Activated T-cell treated with anti-CD3 and anti-CD28 coated beads for 1 hour (primary cell): Measurements from ENCODE around the gene EIF2D.
A peak's percentile ranks its signal among the peaks of the same experiment; 100 is the strongest.
"Not testable (repeated sequence)": the region's sequence is repeated elsewhere in the genome, so short reads cannot be mapped to it uniquely, and the experiment has no call there.

Source experiments
- DNase-seq: peaks from one replicate; pipeline ENCODE4 v3.0.0-alpha.2; 2020; ENCODE audit warnings: low read depth

Gene EIF2D

DNA sequence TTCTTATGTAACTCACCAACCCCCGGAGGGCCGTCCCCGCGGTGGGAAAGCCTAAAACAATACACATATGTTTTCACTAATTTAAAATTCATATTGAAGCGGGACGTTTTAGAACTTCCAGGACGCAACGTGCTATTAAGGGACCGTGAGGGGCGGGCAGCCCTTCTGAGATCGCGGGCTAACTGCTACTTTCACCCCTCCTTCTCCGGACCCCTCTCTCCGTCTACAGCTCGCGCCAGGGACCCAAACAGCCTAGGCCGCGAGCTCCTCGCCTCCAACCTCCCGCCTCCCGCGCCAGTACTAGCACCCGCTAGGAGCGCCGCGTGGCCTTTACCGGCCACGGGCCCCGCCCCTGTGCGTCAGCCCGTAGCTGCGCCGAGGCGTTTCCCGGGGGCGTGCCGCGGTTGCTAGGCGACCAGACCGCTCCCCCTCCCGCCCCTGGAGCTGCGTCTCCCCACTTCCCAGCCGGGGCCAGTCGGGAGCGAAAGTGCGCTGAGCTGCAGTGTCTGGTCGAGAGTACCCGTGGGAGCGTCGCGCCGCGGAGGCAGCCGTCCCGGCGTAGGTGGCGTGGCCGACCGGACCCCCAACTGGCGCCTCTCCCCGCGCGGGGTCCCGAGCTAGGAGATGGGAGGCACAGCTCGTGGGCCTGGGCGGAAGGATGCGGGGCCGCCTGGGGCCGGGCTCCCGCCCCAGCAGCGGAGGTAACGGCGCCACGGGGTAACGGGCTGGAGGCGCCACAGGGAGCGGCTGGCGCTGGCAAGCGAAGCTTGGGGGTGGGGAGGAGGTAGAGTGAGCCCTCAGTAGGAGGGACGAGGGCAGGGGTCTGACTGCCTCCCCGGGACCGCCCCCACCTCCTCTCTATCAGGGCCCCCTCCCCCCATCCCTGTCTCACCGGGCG, 23.1 kb upstream of the EIF2D start, which contains the start of gene DYRK3:
Gene DYRK3 (plus strand): TSS at position 457 of the 898 bp plus-strand sequence. CDS start 168 bp downstream, at position 625.
- peak; percentile 78 for DNase-seq

DNA sequence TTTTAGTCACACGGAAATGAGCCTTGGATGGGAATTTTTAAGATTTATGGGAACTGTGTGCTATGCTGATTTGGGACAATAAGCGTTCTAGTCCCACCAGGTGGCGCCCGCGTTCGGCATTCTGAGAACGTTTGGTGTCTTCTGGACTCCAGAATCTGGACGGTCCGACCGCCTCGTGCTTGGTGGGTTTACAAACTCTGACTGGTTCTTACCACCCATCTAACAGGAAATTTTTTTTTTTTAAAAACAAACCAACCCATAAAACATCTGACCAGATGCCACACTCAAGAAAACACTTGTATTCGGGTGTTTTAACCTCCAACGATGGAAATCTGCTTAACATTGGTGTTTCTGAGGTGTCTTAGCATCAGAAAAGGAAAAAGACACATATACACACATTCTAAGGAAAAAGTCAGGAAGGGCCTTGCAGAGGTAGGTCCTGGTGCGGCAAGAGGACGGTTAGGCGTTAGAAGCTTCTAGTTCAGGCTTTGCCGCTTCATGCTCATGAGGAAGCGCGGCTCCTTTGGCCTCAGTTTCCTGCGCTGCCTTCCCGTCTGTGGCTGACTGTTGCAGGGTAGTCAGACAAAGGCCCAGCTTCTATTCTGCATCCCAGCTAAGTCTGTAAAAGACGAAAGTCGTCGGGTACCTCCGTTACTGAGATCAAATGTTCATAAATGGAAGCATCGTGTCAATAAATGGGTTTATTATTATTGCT, 22.3 kb upstream of the EIF2D start:
- peak; percentile 74 for DNase-seq

DNA sequence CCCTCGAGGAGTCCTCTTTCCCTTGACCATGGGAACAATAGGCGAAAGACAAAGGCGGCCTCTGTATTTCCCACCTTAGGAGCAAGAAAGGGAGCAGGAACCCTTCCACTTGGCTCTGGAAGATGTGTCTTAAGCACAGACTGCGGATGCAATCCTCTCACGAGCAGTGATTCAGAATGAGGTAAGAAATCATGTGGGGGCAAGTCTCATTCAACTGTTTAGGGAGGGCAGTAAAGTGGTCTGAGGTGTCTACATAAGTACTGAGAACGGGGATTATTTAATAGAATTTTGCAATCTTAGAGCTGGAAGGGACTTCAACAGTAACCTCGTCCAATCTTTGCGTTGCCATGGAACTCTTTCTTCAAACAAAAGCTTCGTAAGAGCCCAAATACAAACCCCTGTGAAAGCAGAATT, 21.4 kb upstream of the EIF2D start:
- no peak for DNase-seq

DNA sequence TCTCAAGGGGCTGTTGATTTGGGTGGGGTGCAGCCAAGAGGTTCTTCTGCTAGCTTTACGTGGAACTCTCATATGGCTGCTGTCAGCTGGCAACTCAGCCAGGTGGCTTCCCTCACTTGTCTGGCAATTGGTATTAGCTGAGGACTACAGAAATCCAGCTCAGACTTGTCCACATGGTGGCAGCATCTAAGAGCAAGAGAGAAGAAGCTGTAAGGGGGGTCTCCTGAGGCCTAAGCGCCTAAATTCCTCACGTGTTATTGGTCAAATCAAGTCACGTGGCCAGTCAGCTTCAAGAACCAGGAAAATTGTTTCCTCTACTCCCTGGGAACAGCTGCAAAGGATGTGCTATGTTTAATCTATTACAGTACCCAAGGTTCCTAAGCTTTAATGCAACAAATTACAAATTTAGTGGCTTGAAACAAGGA, 18.8 kb upstream of the EIF2D start:
- DNase-seq: no peak

DNA sequence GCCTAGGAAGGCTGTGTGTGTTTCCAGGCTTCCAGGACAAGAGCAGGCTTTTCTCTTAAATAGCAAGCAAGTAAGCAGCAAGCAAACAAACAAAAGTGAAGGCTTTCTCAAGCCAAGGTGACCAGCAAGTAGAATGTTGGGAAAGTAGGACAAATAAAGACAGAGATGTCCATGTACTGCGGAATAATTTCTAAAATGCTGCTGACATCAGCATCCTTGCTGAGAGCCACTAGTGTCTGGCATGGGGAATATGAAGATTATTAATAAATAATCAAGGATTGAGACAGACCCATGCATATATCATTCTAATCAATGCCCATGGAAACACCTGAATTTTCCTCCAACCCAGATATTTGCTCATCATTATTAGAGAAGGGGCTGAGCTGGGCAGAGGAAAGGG, 16.7 kb upstream of the EIF2D start:
- DNase-seq: no peak

DNA sequence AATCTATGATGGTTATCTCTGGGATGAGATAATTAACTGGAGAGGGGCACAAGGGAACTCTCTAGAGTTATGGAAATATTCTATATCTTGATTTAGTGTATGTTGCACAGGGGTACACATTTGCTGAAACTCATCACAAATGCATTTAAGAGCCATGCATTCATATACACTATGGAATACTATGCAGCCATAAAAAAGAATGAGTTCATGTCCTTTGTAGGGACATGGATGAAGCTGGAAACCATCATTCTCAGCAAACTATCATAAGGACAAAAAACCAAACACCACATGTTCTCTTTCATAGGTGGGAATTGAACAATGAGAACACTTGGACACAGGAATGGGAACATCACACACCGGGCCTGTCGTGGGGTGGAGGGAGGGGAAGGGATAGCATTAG, 14.1 kb upstream of the EIF2D start:
- DNase-seq: not testable (repeated sequence)

DNA sequence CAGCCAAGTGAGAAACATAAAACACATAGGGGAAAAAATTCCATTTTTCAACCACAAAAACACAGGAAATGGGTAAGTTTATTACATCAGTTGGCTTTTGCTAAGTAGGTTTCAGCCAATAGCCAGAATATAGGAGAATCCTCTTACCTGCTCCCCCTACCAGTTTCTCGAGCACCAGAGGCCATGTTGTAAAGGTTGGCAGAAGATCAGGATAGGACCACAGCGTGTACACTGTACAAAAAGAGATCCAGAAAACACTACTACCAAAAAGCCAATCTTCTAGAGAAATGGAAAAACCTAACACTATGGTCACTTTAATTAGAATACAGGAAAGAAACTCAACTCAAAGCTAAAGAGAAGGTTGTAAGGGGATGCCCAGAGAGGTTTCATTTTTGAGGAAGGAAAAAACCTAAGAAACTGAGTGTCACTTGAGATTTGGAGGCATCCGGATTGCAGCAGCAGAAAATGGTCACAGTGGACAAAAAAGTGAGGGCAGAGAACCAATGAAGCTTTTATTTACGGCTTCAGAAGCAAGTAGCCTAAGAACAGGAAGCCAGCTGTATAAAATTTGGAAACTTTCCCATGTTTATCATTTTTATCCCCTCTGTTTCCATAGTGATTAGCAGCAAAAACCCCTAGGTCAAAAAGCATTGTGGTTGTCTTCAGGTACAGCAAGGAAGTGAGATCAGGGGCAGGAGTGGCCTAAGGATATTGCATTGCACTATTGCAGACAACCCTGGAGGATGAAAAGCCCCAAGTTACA, 2.9 kb downstream of the EIF2D start:
- DNase-seq: no peak

DNA sequence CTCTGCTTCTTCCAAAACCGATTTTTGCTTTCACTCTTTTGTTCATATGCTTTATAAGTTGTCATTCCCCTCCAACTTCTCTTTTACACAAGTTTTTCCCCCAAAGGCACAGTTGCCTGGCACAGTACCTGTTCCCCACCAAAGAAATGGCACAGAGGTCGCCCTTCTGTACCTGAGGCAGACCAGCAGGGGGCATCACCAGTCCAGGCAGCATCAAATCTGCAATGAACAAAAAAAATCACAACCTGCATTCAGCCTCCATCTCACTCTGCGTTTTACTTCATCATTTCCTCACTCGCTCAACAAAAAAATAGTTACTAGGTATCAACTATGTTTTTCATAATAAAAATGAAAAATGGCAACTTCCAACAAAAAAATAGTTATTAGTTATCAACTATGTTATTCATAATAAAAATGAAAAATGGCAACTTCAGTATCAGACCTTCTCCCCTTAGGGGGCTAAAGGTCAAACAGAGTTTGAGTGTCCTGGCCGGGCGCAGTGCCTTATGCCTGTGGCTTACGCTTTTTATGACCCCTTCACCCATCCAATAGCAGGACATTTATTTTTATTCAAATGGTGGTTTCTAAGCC, 4.1 kb downstream of the EIF2D start:
- DNase-seq: peak; percentile 45

DNA sequence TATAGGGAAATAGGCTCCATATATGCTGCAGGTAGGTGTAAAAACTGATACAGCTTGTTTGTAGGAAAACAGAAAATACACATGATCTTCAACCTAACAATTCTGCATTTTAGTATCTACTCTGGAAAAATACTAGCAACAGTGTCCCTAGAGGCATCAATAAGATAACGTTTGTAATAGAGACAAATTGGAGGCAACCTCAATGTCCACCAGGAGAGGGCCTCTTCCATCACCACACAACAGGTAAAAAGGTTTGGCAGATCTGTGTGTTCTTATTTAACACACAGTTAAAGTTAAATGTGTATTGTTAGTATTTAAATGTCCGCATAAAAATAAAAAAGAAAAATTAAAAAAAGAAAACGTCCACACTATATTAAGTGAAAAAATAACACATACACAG, 5.4 kb downstream of the EIF2D start:
- no peak for DNase-seq

DNA sequence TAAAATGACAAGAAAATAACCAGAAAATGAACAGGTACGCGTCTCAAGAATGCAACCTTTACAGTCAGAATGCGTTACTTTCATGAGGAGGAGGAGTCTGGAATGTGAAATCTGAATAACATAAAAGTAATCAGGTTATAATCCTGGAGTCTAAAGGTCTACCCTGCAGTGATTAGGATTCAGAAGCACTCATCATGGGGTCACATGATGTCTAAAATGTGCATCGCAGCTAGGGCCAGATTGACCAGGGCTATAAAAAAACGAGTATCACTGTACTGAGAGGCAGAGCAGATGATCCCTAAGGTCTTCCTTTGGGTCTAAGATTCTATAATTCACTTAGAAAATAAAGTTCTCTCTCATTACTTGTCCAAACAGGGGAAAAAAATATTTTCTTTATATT, 7.4 kb downstream of the EIF2D start:
- DNase-seq: no peak

DNA sequence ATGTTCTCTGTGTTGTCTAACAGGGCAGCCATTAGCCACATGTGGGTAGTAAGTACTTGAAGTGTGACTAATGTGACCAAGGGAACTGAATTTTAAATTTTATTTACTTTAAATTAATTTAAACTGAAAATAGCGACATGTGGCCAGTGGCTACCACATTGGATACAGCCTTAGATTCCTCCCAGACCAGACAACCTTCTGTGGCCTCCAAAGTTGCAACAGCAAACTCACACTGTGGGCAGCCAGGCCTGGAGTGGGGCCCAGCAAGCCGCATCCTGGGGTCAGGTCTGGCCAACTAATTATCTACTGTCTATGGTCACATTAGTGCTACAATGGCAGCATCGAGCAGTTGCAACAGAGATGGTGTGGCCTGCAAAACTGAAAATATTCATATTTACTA, 11.7 kb downstream of the EIF2D start:
- no peak for DNase-seq

DNA sequence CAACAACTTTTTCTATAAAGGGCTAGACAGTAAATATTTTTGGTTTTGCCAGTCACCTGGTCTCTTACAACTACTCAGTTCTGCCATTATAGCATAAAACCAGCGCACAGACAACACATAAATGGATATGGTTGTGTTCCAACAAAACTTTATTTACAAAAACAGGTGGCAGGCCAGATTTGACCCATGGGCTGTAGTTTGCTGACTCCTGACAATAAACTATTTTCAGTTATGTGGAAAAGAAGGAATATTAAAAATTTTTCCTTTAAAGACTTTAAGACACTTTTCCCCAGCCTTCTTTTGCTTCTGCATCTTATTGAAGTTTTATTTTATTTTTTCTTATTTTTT, 16.0 kb downstream of the EIF2D start:
- DNase-seq: no peak

DNA sequence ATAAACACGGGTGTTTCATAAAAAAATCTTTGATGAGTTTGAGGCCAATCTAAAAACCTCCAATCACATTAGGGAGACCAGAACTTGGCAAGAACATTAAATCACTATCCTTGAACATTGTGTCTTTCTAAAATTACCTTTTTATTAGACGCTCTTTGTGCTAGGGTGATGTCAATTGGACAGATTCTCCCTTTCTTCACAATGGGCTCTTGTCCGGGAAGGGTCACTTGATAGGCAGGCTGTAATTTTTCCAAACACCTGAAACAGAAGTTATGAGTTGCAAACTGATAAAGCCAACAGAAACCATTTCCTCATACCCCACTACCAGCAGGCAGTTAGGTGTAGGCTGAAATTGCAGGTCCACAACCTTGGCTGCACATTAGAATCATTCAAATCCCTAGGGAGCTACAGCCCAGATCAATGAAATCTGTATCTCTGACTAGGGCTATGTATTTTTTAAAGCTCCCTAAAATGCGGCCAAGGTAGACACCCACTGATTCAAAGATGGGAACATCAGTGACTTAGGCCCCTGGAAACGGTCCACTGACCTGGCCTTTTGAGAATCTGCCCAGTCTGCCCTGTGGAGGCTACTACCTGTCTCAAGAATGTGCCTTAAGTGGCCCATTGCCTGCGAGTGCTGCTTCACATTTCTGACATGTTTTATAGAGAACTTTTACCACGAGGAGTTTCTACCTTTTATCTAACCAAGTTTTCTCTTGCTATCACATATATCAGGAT, 16.5 kb downstream of the EIF2D start:
- no peak for DNase-seq

DNA sequence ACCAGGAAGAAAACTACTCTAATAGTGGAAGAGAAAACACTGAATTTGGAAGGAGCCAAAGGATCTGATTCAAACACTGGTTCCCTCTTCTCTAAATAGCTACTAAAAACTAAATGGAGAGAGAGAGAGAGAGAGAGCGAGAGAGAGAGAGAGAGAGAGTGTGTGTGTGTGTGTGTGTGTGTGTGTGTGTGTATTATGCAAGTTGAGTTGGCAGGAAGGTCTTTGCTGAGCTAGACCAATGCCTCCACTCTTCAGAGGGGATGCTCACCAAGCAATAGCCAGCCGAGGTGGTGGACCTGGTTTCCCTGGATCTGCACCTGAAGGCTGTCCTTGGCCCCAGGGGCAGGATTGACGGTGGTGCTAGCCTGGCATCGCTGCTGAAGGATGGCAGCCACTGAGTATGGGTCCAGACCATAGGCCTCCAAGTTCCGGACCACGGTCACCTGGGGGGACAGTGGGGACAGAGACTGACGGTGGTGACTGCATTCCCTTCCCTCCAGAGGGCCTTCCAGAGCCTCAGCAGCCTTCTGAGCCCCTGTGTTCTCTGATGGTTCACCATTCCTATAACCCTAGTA, 18.8 kb downstream of the EIF2D start:
- no peak for DNase-seq

DNA sequence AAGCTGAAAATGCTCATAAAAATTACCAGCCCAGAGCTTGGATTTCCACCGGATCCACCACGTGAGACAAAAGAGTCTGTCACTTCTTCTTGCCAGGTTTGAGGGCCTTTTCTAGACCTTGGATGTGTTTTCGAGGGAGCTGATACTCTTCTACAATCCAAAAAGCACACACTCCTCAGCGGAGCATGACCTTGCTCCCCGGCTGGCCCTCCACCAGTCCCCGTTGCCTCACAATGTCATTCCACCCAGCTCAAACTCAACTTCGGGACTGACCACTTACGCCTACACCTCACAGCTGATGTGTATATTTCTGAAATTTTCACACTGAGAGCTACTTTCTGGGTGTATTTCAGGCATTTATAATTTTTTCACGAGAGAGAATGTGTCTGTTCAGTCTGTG, 20.6 kb downstream of the EIF2D start:
- DNase-seq: no peak

DNA sequence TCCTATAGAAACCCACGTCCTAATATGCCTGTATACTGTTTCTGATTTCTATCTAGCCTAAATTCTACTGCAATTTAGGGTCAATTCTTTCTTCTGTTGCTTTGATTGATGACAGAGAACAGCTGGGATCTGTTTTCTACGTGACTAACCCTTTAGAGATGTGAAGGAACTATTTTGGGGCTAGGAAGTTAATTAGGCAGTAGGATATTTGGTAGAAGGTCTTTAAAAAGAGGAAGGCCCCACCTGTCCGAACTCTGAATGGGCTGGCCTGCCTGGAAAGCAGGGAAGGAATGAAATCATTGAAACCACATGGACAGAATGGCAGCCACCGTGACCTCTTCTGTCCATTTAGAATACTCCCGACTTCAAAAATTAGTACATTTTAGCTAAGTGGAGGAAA, 21.0 kb downstream of the EIF2D start:
- DNase-seq: no peak

DNA sequence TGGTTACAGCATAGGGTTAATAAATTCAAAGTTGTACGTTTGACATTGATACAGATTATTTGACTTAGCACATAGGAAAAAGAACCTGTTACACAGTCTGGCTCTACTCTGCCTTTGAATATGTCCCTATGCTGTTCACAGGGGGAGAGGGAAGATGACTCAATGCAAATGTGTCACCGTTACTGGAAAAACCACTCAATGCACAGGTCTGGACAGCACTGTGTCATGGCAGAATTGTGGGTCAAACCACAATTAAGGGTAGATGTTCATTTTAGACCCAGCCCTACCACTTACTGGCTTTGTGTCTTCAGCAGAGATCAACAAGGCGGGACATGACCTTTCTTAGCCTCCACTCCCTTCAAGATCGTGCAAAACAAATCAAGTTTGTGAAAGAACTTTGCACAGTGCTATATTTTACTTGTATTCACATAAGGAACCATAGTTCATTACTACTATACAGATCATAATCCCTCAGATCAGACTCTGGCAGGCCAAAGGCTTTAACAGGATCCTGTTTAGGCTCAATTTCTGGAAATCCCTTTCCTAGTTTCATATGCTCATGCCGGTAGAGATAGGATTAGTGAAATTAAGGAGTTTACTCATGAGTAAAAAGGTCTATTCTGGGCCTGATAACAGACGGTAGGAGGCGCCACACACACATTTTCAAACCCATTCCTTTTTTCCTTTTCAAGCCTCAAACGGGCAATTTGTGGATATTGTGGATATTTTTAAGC, 22.1 kb downstream of the EIF2D start:
- no peak for DNase-seq

DNA sequence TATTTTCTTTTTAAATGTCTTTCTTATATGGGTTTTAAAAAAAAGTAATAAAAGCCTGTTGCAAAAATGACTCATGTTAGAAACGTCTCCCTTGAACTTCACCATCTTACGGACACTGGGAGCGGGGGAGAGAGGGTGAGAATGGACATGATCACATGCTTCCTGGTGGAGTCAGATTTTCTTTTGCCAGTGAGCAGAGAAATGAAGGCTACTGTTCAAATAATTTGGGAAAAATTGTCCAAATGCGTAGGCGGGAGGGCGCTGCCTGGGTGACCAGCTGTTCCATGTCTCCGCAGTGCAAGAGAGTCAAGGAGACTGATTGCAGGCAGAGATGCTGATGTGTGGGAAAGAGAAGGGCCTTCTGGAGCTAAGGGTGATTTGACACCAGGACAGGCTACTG, 23.1 kb downstream of the EIF2D start:
- no peak for DNase-seq

DNA sequence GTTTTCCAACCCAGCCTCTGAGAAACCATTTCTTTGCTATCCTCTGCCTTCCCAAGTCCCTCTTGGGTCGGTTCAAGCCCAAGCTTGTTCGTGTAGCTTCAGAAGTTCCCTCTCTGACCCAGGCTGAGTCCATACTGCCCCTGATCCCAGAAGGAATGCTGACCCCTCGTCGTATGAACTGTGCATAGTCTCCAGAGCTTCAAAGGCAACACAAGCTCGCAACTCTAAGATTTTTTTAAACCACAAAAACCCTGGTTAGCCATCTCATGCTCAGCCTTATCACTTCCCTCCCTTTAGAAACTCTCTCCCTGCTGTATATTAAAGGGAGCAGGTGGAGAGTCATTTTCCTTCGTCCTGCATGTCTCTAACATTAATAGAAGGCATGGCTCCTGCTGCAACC, 23.8 kb downstream of the EIF2D start:
- no peak for DNase-seq

DNA sequence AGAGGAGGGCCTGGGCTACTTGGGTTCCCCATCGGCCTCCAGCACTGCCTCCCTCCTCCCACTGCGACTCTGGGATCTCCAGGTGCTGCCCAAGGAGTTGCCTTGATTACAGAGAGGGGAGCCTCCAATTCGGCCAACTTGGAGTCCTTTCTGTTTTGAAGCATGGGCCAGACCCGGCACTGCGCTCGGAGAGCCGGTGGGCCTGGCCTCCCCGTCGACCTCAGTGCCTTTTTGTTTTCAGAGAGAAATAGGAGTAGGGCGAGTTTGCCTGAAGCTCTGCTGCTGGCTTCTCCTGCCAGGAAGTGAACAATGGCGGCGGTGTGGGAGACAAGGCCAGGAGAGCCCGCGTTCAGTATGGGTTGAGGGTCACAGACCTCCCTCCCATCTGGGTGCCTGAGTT, 24.4 kb downstream of the EIF2D start:
- no peak for DNase-seq
